Measurements from ENCODE around the gene FADD. TPM values are rescaled to one million over a fixed set of nuclear protein-coding genes. Genes with fewer than 3 reads are reported as not detected.
A peak's percentile ranks its signal among the peaks of the same experiment; 100 is the strongest.

Gene FADD
- polyA plus RNA-seq, 1 donor (not counting 4 experiments of a cell fraction or from before 2014, with no cell fraction given): 33.7 TPM

DNA sequence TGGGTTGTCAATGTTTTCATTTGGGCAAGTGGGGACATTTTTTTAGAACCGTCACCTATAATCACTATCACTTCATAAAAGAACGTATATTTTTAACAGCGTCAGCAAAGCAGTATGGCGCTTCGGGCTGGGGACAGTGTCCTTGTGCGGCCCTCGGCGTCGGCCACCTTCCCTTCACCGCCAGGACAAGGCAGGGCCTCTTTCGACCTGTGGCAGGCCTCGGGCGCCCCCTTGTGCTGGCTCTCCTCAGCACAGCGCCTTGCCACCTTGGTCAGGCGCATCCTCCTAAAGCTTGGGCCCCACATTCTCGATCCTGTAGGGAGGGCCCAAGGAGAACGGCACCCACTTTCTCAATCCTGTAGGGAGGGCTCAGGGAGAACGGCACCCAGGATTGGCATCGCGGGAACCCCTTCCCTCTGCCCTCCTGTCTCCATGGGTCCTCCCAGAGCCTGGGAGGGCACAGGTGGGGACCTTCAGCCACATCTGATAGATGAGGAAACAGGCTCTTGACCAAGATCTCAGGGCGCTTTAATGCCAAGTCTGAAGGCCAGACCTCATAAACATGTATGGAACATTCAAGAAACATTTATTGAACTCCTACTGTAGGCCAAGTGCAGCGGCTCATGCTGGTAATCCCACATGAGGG lies 11.5 kb upstream of the FADD start:
- Histone ChIP-seq H3K9me1 (ENCODE audit: control insufficient read depth, extremely low read depth, insufficient read depth, low read length) (no peaks in the 10 kb centered on the region), H3K27ac (ENCODE audit: control insufficient read depth, insufficient read depth, low read length) (no peak overlapping the region), H3K9me3 (ENCODE audit: control insufficient read depth, low read depth, low read length) (no peaks in the 10 kb centered on the region), H4K20me1 (ENCODE audit: control insufficient read depth, extremely low read depth, insufficient read depth, low read length) (no peaks in the 10 kb centered on the region), H3K27me3 (ENCODE audit: control insufficient read depth, extremely low read depth, insufficient read depth, low read length) (no peaks in the 10 kb centered on the region), H2AFZ (ENCODE audit: control insufficient read depth, low read length) (no peak overlapping the region), H3K4me2 (ENCODE audit: control insufficient read depth, extremely low read depth, insufficient read depth, low read depth, low read length) (no peak overlapping the region), H3K36me3 (ENCODE audit: control insufficient read depth in 2 of 2, extremely low read depth in 1 of 2, insufficient read depth in 2 of 2, low read length in 2 of 2) (peaks cover 0 to 1% of the 10 kb centered on the region in 2 experiments), H3K9ac (ENCODE audit: control insufficient read depth, extremely low read depth, insufficient read depth, low read length) (no peak overlapping the region), H3K79me2 (ENCODE audit: control insufficient read depth, insufficient read depth, low read length) (no peaks in the 10 kb centered on the region), H3K4me3 (ENCODE audit: control insufficient read depth in 2 of 3, extremely low read depth in 1 of 3, insufficient read depth in 2 of 3, low read depth in 1 of 3, low read length in 3 of 3) (no peak overlapping the region), H3K4me1 (ENCODE audit: control insufficient read depth, extremely low read depth, insufficient read depth, low read length) (peaks cover 9% of the 10 kb centered on the region)
- DNase-seq (ENCODE audit: low read depth, low spot score): peak; percentile 21
- TF ChIP-seq CTCF (optimal IDR thresholded peaks at IDR 0.05 in 1 of 3, IDR thresholded peaks at IDR 0.05 in 1 of 3, conservative IDR thresholded peaks at IDR 0.05 in 1 of 3; ENCODE audit: extremely low read depth in 1 of 3, insufficient read depth in 2 of 3, low read length in 3 of 3) (peak; percentile 72 to 99 (median 98)), EZH2 (IDR thresholded peaks at IDR 0.05; ENCODE audit: low read length) (no peak)
- peak; percentile 39 for FAIRE-seq
- dilution Hi-C loops (cut with MboI; ENCODE audit: extremely low pct_ligation_motif_present, low sequenced_read_pairs): no loop called here

DNA sequence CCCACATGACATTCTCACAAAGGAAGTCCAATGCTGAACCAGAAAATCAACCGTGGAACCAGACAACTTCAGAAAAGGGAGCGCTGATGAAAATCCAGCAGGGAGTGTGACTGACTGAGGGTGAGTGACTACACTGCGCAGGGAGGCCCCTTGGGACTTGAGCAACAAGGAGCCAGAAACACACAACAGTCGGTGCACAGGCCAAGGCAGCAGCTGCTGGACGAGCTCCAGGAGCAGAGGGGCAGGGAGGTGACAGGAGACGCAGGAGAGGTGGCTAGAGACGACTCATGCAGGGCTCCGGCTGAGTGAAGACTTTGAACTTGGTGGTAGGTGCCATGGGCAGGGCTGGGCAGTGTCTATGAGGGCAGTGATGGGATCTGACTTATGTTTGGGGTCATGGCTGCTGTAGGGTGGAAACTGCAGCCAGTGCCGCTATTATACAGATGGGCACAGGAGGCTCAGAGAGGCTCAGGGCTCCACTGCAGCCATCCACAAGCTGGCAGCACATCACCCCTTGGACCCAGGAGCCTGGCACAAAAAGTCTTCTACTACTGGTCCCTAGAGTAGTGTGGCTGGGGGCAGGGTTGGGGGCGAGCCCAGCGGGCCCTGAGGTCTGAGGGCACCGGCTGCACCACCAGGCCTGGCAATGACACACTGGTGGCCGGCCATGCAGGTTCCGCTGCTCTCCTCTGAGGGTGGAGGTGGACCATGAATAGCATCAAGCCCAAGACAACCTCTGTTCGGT lies 10.3 kb upstream of the FADD start:
- dilution Hi-C loops (cut with MboI; ENCODE audit: extremely low pct_ligation_motif_present, low sequenced_read_pairs): no loop called here
- no peak for FAIRE-seq
- no peaks in the 10 kb centered on the region for H4K20me1 ChIP-seq (ENCODE audit: control insufficient read depth, extremely low read depth, insufficient read depth, low read length)

More for the DNA sequence above, 10.3 kb upstream of the FADD start:
- Histone ChIP-seq H3K9me3 (ENCODE audit: control insufficient read depth, low read depth, low read length) (no peaks in the 10 kb centered on the region), H3K9me1 (ENCODE audit: control insufficient read depth, extremely low read depth, insufficient read depth, low read length) (no peaks in the 10 kb centered on the region), H3K27ac (ENCODE audit: control insufficient read depth, insufficient read depth, low read length) (no peak overlapping the region), H3K4me3 (ENCODE audit: control insufficient read depth in 2 of 3, extremely low read depth in 1 of 3, insufficient read depth in 2 of 3, low read depth in 1 of 3, low read length in 3 of 3) (no peak overlapping the region), H3K79me2 (ENCODE audit: control insufficient read depth, insufficient read depth, low read length) (no peaks in the 10 kb centered on the region), H2AFZ (ENCODE audit: control insufficient read depth, low read length) (no peak overlapping the region), H3K9ac (ENCODE audit: control insufficient read depth, extremely low read depth, insufficient read depth, low read length) (no peak overlapping the region), H3K36me3 (ENCODE audit: control insufficient read depth in 2 of 2, extremely low read depth in 1 of 2, insufficient read depth in 2 of 2, low read length in 2 of 2) (peaks cover 0 to 1% of the 10 kb centered on the region in 2 experiments), H3K4me2 (ENCODE audit: control insufficient read depth, extremely low read depth, insufficient read depth, low read depth, low read length) (no peak overlapping the region), H3K4me1 (ENCODE audit: control insufficient read depth, extremely low read depth, insufficient read depth, low read length) (peaks cover 9% of the 10 kb centered on the region), H3K27me3 (ENCODE audit: control insufficient read depth, extremely low read depth, insufficient read depth, low read length) (no peaks in the 10 kb centered on the region)
- DNase-seq (ENCODE audit: low read depth, low spot score): no peak
- TF ChIP-seq CTCF (optimal IDR thresholded peaks at IDR 0.05 in 1 of 3, IDR thresholded peaks at IDR 0.05 in 1 of 3, conservative IDR thresholded peaks at IDR 0.05 in 1 of 3; ENCODE audit: extremely low read depth in 1 of 3, insufficient read depth in 2 of 3, low read length in 3 of 3) (no peak), EZH2 (IDR thresholded peaks at IDR 0.05; ENCODE audit: low read length) (no peak)

All from keratinocyte (primary cell).